ENCODE measurements around the gene NXPE2.

Gene NXPE2

DNA sequence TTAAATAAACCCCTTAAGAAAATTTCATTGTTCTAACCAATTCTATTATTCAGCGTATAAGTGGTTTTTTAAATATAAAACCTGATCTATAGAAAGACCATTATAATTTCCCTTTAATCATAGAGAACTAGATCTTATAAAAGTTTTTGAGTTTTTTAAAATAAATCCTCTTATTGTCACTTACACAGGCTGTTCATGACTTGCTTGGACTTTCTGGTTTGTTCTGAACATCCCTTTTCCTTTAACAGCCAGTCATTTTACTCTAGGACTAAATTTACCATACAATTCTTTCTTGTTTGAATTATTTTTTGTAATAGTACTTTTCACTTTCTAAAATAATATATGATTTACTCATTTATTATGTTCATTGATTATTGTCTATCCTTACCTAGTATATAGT, 4.7 kb downstream of the NXPE2 start:
- H3K36me3 ChIP-seq (ENCODE audit: insufficient read depth, low read length) = no peaks in the 10 kb centered on the region

GRCh38 chr11:114684636-114685035, 6.3 kb downstream of the NXPE2 start:
- no peak overlapping the region for H3K4me3 ChIP-seq (ENCODE audit: low read depth, low read length)
- no peak overlapping the region for H2AFZ ChIP-seq (ENCODE audit: low read length, unreplicated experiment)
- H3K27me3 ChIP-seq (ENCODE audit: insufficient read depth, low read length) = no peaks in the 10 kb centered on the region
- no peak overlapping the region for H3K27ac ChIP-seq (ENCODE audit: low read depth, low read length)
- no peaks in the 10 kb centered on the region for H3K79me2 ChIP-seq (ENCODE audit: control insufficient read depth, insufficient read depth, low read length, unreplicated experiment)
- H3K36me3 ChIP-seq (ENCODE audit: insufficient read depth, low read length) = no peaks in the 10 kb centered on the region
- H3K4me1 ChIP-seq (ENCODE audit: control insufficient read depth, insufficient read depth, low read length, unreplicated experiment) = no peaks in the 10 kb centered on the region

More for the DNA sequence above, 4.7 kb downstream of the NXPE2 start:
- Histone ChIP-seq H3K4me1 (ENCODE audit: control insufficient read depth, insufficient read depth, low read length, unreplicated experiment) (no peaks in the 10 kb centered on the region), H3K79me2 (ENCODE audit: control insufficient read depth, insufficient read depth, low read length, unreplicated experiment) (no peaks in the 10 kb centered on the region), H3K4me3 (ENCODE audit: low read depth, low read length) (no peak overlapping the region), H3K27me3 (ENCODE audit: insufficient read depth, low read length) (no peaks in the 10 kb centered on the region), H2AFZ (ENCODE audit: low read length, unreplicated experiment) (no peak overlapping the region), H3K27ac (ENCODE audit: low read depth, low read length) (no peak overlapping the region)

DNA sequence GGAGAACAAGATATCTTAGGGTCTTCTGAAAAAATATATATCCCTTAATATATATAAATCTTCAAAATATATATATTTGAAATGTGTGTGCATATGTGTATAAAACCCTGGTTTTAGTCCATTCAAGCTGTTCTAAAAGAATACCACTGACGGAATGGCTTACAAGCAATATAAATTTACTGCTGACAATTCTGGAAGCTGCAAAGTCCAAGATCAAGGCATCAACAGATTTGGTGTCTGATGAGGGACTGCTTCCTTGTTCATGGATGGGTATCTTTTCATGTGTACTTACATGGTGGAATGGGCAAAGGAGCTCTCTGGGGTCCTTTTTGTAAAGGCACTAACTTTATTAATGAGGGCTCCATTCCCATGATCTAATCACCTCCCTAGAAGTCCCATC, 6.8 kb downstream of the NXPE2 start:
- Histone ChIP-seq H3K4me3 (ENCODE audit: low read depth, low read length) (no peak overlapping the region), H3K27ac (ENCODE audit: low read depth, low read length) (no peak overlapping the region), H3K36me3 (ENCODE audit: insufficient read depth, low read length) (no peaks in the 10 kb centered on the region), H2AFZ (ENCODE audit: low read length, unreplicated experiment) (no peak overlapping the region), H3K27me3 (ENCODE audit: insufficient read depth, low read length) (no peaks in the 10 kb centered on the region), H3K4me1 (ENCODE audit: control insufficient read depth, insufficient read depth, low read length, unreplicated experiment) (no peaks in the 10 kb centered on the region), H3K79me2 (ENCODE audit: control insufficient read depth, insufficient read depth, low read length, unreplicated experiment) (no peaks in the 10 kb centered on the region)

GRCh38 chr11:114705280-114706024, 27.1 kb downstream of the NXPE2 start:
- no peak overlapping the region for H3K27ac ChIP-seq (ENCODE audit: low read depth, low read length)
- H3K27me3 ChIP-seq (ENCODE audit: insufficient read depth, low read length) = no peaks in the 10 kb centered on the region
- no peak overlapping the region for H2AFZ ChIP-seq (ENCODE audit: low read length, unreplicated experiment)
- no peaks in the 10 kb centered on the region for H3K36me3 ChIP-seq (ENCODE audit: insufficient read depth, low read length)
- H3K4me3 ChIP-seq (ENCODE audit: low read depth, low read length) = no peak overlapping the region
- H3K4me1 ChIP-seq (ENCODE audit: control insufficient read depth, insufficient read depth, low read length, unreplicated experiment) = no peaks in the 10 kb centered on the region
- H3K79me2 ChIP-seq (ENCODE audit: control insufficient read depth, insufficient read depth, low read length, unreplicated experiment) = no peaks in the 10 kb centered on the region

DNA sequence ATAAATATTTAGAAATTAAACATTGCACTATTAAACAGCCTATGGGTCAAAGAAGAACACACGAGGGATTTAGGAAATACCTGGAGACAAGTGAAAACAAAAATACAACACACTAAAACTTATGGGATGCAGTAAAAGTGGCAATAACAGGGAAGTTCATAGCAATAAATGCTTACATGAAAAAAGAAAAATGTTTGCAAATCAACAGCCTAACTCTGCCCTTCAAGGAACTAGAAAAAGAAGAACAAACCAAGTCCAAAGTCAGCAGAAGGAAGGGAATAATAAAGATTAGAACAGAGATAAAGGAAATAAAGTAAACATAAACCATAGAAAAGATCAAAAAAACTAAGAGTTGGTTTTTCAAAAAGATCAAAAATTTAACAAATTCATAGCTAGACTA, 31.6 kb downstream of the NXPE2 start:
- Histone ChIP-seq H2AFZ (ENCODE audit: low read length, unreplicated experiment) (no peak overlapping the region), H3K4me1 (ENCODE audit: control insufficient read depth, insufficient read depth, low read length, unreplicated experiment) (no peaks in the 10 kb centered on the region), H3K36me3 (ENCODE audit: insufficient read depth, low read length) (no peaks in the 10 kb centered on the region), H3K4me3 (ENCODE audit: low read depth, low read length) (no peak overlapping the region), H3K79me2 (ENCODE audit: control insufficient read depth, insufficient read depth, low read length, unreplicated experiment) (no peaks in the 10 kb centered on the region), H3K27me3 (ENCODE audit: insufficient read depth, low read length) (no peaks in the 10 kb centered on the region), H3K27ac (ENCODE audit: low read depth, low read length) (no peak overlapping the region)

DNA sequence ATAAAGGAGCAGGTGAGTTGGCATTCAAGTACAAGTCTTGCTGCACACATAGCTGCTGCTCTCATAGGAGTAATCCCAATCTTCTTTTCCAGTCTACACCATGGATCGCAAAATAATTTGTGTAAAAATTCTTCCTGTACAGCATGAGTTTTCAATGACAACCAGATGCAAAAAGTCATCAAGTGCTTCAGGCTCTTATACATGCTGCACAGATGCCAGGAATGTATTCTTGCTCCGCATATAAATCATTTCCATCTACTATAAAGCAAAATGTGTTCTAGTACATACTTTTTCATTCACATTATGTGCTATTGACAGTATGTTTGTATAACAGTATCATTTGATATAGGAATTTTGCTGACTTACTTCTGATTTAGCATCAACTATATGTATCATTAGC, 35.4 kb downstream of the NXPE2 start:
- Histone ChIP-seq H3K4me1 (ENCODE audit: control insufficient read depth, insufficient read depth, low read length, unreplicated experiment) (no peaks in the 10 kb centered on the region), H3K79me2 (ENCODE audit: control insufficient read depth, insufficient read depth, low read length, unreplicated experiment) (no peaks in the 10 kb centered on the region), H3K36me3 (ENCODE audit: insufficient read depth, low read length) (no peaks in the 10 kb centered on the region), H3K4me3 (ENCODE audit: low read depth, low read length) (no peak overlapping the region), H2AFZ (ENCODE audit: low read length, unreplicated experiment) (no peak overlapping the region), H3K27ac (ENCODE audit: low read depth, low read length) (no peak overlapping the region), H3K27me3 (ENCODE audit: insufficient read depth, low read length) (no peaks in the 10 kb centered on the region)

DNA sequence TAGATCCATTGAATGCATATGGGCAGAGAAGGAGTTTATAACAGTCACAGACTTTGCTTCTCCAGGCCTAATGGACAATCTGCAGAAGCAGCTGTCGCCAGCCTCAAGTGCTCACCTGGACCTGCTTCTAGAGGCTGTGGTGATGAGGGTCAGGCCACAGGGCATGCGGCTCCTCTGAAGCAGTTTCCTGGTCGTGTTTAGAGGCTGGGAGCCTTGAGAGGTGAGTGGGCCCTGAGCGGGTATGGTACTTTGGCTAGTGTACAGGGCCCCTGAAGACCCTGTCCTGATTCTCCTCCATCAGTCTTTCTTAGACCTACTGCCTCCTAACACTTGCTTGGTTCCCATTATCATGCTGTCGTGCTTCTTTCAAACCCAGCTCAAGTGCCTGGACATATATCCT, 41.2 kb downstream of the NXPE2 start:
- no peak overlapping the region for H3K4me3 ChIP-seq (ENCODE audit: low read depth, low read length)
- H3K36me3 ChIP-seq (ENCODE audit: insufficient read depth, low read length) = no peaks in the 10 kb centered on the region
- H3K79me2 ChIP-seq (ENCODE audit: control insufficient read depth, insufficient read depth, low read length, unreplicated experiment) = no peaks in the 10 kb centered on the region
- no peaks in the 10 kb centered on the region for H3K27me3 ChIP-seq (ENCODE audit: insufficient read depth, low read length)
- no peak overlapping the region for H2AFZ ChIP-seq (ENCODE audit: low read length, unreplicated experiment)
- H3K4me1 ChIP-seq (ENCODE audit: control insufficient read depth, insufficient read depth, low read length, unreplicated experiment) = no peaks in the 10 kb centered on the region
- no peak overlapping the region for H3K27ac ChIP-seq (ENCODE audit: low read depth, low read length)

GRCh38 chr11:114724916-114725524, 46.7 kb downstream of the NXPE2 start:
- Histone ChIP-seq H2AFZ (ENCODE audit: low read length, unreplicated experiment) (no peak overlapping the region), H3K27me3 (ENCODE audit: insufficient read depth, low read length) (no peaks in the 10 kb centered on the region), H3K4me3 (ENCODE audit: low read depth, low read length) (no peak overlapping the region), H3K4me1 (ENCODE audit: control insufficient read depth, insufficient read depth, low read length, unreplicated experiment) (no peaks in the 10 kb centered on the region), H3K36me3 (ENCODE audit: insufficient read depth, low read length) (no peaks in the 10 kb centered on the region), H3K27ac (ENCODE audit: low read depth, low read length) (no peak overlapping the region), H3K79me2 (ENCODE audit: control insufficient read depth, insufficient read depth, low read length, unreplicated experiment) (no peaks in the 10 kb centered on the region)

DNA sequence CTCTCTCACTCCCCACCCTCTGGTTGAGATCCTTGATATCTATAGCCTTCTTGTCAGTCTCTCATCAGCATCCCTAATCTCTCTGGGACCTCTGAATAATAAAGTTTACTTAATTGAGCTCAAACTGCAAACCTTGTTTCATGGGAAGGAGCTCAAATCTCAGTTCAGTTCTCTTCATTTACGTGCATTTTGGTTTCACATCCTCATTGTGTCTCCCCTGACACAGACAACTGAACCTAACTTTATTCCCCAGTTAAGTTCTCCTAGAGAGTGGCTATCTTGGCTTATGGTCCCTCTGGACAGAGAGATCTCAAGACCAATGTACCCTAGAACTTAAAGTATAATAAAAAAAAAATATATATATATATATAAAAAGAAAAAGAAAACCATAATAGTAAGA, 47.3 kb downstream of the NXPE2 start:
- H3K79me2 ChIP-seq (ENCODE audit: control insufficient read depth, insufficient read depth, low read length, unreplicated experiment) = no peaks in the 10 kb centered on the region
- no peaks in the 10 kb centered on the region for H3K27me3 ChIP-seq (ENCODE audit: insufficient read depth, low read length)
- H3K27ac ChIP-seq (ENCODE audit: low read depth, low read length) = no peak overlapping the region
- H3K4me1 ChIP-seq (ENCODE audit: control insufficient read depth, insufficient read depth, low read length, unreplicated experiment) = no peaks in the 10 kb centered on the region
- H2AFZ ChIP-seq (ENCODE audit: low read length, unreplicated experiment) = no peak overlapping the region
- H3K4me3 ChIP-seq (ENCODE audit: low read depth, low read length) = no peak overlapping the region
- H3K36me3 ChIP-seq (ENCODE audit: insufficient read depth, low read length) = no peaks in the 10 kb centered on the region

GRCh38 chr11:114736806-114737205, 58.5 kb downstream of the NXPE2 start:
- no peak overlapping the region for H3K27ac ChIP-seq (ENCODE audit: low read depth, low read length)
- H3K4me3 ChIP-seq (ENCODE audit: low read depth, low read length) = no peak overlapping the region
- no peaks in the 10 kb centered on the region for H3K36me3 ChIP-seq (ENCODE audit: insufficient read depth, low read length)
- no peaks in the 10 kb centered on the region for H3K27me3 ChIP-seq (ENCODE audit: insufficient read depth, low read length)
- no peak overlapping the region for H2AFZ ChIP-seq (ENCODE audit: low read length, unreplicated experiment)
- H3K4me1 ChIP-seq (ENCODE audit: control insufficient read depth, insufficient read depth, low read length, unreplicated experiment) = no peaks in the 10 kb centered on the region
- H3K79me2 ChIP-seq (ENCODE audit: control insufficient read depth, insufficient read depth, low read length, unreplicated experiment) = no peaks in the 10 kb centered on the region

DNA sequence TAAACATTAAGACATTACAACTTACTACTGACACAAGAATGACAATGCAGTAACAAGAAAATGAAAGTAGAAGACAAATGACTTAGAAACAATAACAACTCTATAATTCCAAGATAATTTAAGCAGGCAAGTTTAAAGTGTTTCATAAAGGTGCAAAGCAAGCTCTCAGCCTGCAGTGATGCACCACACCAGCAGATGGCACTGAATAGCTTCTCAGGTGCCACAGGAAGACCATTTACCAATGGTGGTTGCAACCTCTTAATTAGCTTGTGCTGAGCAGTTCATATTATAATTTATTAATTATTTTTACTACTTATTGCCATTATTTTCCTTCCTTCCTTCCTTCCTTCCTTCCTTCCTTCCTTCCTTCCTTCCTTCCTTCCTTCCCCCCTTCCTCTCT, 60.6 kb downstream of the NXPE2 start:
- Histone ChIP-seq H2AFZ (ENCODE audit: low read length, unreplicated experiment) (no peak overlapping the region), H3K4me3 (ENCODE audit: low read depth, low read length) (no peak overlapping the region), H3K4me1 (ENCODE audit: control insufficient read depth, insufficient read depth, low read length, unreplicated experiment) (no peaks in the 10 kb centered on the region), H3K27me3 (ENCODE audit: insufficient read depth, low read length) (no peaks in the 10 kb centered on the region), H3K79me2 (ENCODE audit: control insufficient read depth, insufficient read depth, low read length, unreplicated experiment) (no peaks in the 10 kb centered on the region), H3K27ac (ENCODE audit: low read depth, low read length) (no peak overlapping the region), H3K36me3 (ENCODE audit: insufficient read depth, low read length) (no peaks in the 10 kb centered on the region)

Measured in ACC112 (cell line).